Esophagus muscularis mucosa (tissue), 4 donors: ENCODE measurements around the gene PPP1CA.

Experiments
- CTCF ChIP-seq, 3 experiments: fragments of 200-600 bp in 2 of 3; fragments of 450-650 bp in 1 of 3; sonication (generic) in 2 of 3; IDR thresholded peaks; one replicate each; pipeline ENCODE4 v1.5.1; 2017 to 2019; ENCODE audit warnings: antibody characterized with exemption in 3 of 3, mild to moderate bottlenecking in 2 of 3, moderate library complexity in 1 of 3
- EP300 ChIP-seq: sonication (generic); formaldehyde crosslinking; IDR thresholded peaks from one replicate; pipeline ENCODE4 v1.6.1; 2017; ENCODE audit warnings: antibody characterized with exemption
- POLR2A ChIP-seq: fragments of 450-650 bp; IDR thresholded peaks from one replicate; pipeline ENCODE4 v1.6.1; 2017; ENCODE audit warnings: antibody characterized with exemption, moderate library complexity, mild to moderate bottlenecking, low read depth
- POLR2AphosphoS5 ChIP-seq, 2 donors: sonication (generic); formaldehyde crosslinking; IDR thresholded peaks; one replicate each; pipeline ENCODE4 v1.6.1; 2017; ENCODE audit warnings: antibody characterized with exemption in 2 of 2

DNA sequence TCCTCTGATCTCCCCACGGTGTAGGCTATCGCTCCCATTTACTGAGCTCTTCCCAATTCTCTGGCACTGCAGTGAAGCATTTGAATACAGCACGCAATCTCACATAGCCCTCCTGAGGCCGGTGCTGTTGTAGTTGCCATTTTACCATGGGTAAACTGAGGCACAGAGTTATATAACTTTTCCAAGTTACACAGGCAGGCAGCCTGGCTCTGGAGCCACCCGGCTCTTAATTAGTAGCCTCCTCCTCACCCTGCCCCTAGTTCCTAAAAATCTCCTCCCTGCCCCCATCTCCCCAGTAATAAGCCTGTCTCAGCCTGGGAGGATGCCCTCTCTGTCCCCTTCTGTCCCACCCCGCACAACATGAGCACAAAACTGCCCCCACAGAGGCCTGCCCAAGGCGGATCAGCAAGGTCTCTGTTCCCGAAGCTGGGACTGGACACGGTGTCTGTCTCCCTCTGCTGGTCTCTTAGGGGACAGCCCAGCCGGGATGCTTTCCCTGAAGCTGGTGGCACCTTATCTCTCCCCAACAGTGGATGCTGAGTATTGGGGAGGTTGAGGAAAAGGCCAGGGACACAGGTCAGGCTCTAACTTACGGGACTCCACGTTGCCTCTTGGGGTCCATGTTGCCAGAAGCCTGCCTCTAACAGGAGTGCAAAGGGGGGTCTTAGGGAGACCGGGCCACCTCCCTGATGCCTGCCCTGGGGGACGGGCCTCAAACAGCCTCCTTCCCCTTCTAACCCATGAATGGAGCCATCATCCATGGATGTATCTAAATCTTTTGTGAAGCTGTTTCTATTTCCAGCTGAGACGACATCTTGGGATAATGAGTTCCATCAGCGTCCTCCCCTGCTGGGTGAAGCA is 19.2 kb downstream of the PPP1CA start:
- TF ChIP-seq POLR2A: no peak
- TF ChIP-seq CTCF (IDR thresholded peaks at IDR 0.05): peak; percentile 95 to 100 (median 99)
- TF ChIP-seq POLR2AphosphoS5 (IDR thresholded peaks at IDR 0.05): peak; percentile 35 to 65
- no peak for TF ChIP-seq EP300
